ENCODE results near the gene TMC7. TPM values are rescaled to one million over a fixed set of nuclear protein-coding genes. Genes with fewer than 3 reads are reported as not detected.
"Not testable (repeated sequence)": the region's sequence is repeated elsewhere in the genome, so short reads cannot be mapped to it uniquely, and the experiment has no call there.

TMC7 gene
- total RNA-seq, 1 experiment from 2014 or later, result 4.1 TPM

DNA sequence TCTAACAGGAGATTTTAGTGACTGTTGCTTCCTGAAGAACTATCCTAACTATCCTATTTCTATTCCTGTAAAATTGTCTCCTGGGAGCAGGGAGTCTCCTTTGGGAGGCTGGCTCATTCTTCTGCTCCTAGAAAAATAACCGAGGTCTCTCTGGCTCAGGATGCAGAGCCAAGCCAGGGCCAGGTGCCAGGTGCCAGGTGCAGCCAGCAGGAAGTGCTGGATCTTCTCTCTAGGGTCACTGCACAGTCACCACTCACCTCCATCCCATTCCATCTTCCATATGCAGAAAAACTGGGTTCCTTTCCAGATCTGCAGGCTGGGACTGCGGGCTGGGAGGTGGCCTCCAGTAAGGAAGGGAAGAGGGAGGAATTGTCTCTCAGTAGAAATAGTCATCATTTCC, 3.8 kb upstream of the TMC7 start:
- ChIA-PET POLR2A (interaction anchor here (1.0 kb wide), 1 partner anchor 39 kb away, joined by 4 read pairs; no protein-coding TSS in a partner anchor), CTCF (interaction anchor here (1.1 to 7.0 kb wide), 4 partner anchors 18 to 385 kb away, joined by 3 to 202 read pairs (median 3); no protein-coding TSS in a partner anchor)
- no peak for DNase-seq (ENCODE audit: unreplicated experiment)
- Mint-ChIP-seq H3K27me3 (ENCODE audit: insufficient read depth, unreplicated experiment) (no peaks in the 10 kb centered on the region), H3K36me3 (ENCODE audit: insufficient read depth, unreplicated experiment) (no peaks in the 10 kb centered on the region), H3K4me3 (ENCODE audit: unreplicated experiment) (no peak overlapping the region), H3K27ac (ENCODE audit: low read depth, unreplicated experiment) (no peak overlapping the region), H3K9me3 (ENCODE audit: unreplicated experiment) (no peaks in the 10 kb centered on the region), H3K4me1 (ENCODE audit: insufficient read depth, unreplicated experiment) (peaks cover 4% of the 10 kb centered on the region)
- TF ChIP-seq, protein P1, sequence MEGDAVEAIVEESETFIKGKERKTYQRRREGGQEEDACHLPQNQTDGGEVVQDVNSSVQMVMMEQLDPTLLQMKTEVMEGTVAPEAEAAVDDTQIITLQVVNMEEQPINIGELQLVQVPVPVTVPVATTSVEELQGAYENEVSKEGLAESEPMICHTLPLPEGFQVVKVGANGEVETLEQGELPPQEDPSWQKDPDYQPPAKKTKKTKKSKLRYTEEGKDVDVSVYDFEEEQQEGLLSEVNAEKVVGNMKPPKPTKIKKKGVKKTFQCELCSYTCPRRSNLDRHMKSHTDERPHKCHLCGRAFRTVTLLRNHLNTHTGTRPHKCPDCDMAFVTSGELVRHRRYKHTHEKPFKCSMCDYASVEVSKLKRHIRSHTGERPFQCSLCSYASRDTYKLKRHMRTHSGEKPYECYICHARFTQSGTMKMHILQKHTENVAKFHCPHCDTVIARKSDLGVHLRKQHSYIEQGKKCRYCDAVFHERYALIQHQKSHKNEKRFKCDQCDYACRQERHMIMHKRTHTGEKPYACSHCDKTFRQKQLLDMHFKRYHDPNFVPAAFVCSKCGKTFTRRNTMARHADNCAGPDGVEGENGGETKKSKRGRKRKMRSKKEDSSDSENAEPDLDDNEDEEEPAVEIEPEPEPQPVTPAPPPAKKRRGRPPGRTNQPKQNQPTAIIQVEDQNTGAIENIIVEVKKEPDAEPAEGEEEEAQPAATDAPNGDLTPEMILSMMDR (IDR thresholded peaks at IDR 0.05; ENCODE audit: unreplicated experiment), result no peak
- no TSS peak for BruUV-seq (replicated peaks)
- intact Hi-C loops (cut with micrococcal nuclease), result no loop called here

DNA sequence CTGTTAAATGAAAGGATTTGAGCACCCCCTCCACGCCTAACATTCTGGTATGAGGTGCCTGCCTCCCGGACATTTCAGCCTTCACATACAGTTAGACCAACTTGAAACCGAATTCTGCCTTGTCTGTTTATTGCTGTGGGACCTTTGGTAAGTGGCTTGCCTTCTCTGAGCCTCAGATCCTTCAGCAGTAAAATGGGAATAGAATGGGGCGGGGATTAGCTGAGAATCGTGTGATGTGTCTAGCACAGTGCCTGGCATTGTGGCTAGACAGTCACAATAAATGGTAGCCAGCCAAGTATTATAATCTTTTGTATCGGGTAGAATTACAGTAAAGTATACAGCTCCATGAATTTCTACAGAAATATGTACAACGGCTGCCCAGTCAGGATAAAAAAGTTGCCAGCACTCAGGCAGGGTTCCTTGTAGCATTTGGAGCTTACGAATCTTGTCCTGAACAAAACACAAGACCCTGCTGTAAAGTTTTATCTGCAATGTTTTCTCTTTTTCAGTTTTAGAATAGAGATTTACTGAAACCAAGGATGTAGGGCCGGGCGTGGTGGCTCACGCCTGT, 786 bp downstream of the TMC7 start:
- H3K4me1 Mint-ChIP-seq (ENCODE audit: insufficient read depth, unreplicated experiment), result peaks cover 9% of the 10 kb centered on the region

DNA sequence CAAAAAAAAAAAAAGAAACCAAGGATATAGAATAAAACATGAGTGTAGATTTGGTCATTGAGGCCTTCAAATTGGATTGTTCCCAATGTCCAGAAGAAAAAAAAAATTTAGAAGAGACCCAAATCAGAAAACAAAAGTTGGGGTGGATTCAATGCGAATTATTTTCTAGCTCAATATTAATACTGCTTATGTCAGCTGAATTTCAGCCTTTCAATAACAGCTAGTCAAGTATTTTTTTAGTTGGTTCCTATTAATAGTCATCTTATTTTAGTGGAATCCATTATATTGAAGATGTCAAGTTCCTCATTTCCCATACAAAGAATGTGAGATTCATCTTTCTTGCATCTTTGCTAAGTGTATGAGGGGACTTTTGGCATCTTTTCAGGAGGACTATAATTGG, 1.5 kb downstream of the TMC7 start:
- intact Hi-C loops (cut with micrococcal nuclease); BruUV-seq (replicated peaks): not testable (repeated sequence)

More for the DNA sequence above, 786 bp downstream of the TMC7 start:
- Mint-ChIP-seq H3K27me3 (ENCODE audit: insufficient read depth, unreplicated experiment) (no peaks in the 10 kb centered on the region), H3K4me3 (ENCODE audit: unreplicated experiment) (peak overlapping the region; percentile 72), H3K36me3 (ENCODE audit: insufficient read depth, unreplicated experiment) (no peaks in the 10 kb centered on the region), H3K27ac (ENCODE audit: low read depth, unreplicated experiment) (peak overlapping the region; percentile 49), H3K9me3 (ENCODE audit: unreplicated experiment) (no peaks in the 10 kb centered on the region)
- TF ChIP-seq, protein P1 (IDR thresholded peaks at IDR 0.05; ENCODE audit: unreplicated experiment), result no peak
- TSS peak; percentile 48 for BruUV-seq (replicated peaks)
- ChIA-PET CTCF (interaction anchor here (0.6 to 7.0 kb wide), 23 partner anchors 11 to 310 kb away, joined by 3 to 202 read pairs (median 4); no protein-coding TSS in a partner anchor), POLR2A (interaction anchor here (0.7 to 2.8 kb wide), 10 partner anchors 10 to 154 kb away, joined by 3 to 13 read pairs (median 5); partner anchors contain the start of gene COQ7)
- no peak for DNase-seq (ENCODE audit: unreplicated experiment)
- intact Hi-C loops (cut with micrococcal nuclease), result no loop called here

DNA sequence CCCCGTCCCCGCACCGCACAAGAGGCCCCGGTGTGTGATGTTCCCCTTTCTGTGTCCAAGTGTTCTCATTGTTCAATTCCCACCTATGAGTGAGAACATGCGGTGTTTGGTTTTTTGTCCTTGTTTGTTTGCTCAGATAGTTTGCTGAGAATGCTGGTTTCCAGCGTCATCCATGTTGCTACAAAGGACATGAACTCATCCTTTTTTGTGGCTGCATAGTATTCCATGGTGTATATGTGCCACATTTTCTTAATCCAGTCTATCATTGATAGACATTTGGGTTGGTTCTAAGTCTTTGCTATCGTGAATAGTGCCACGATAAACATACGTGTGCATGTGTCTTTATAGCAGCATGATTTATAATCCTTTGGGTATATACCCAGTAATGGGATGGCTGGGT, 8.0 kb downstream of the TMC7 start:
- H3K9me3 Mint-ChIP-seq (ENCODE audit: unreplicated experiment); CTCF ChIA-PET; H3K4me3 Mint-ChIP-seq (ENCODE audit: unreplicated experiment); intact Hi-C loops (cut with micrococcal nuclease); BruUV-seq (replicated peaks); DNase-seq (ENCODE audit: unreplicated experiment); H3K36me3 Mint-ChIP-seq (ENCODE audit: insufficient read depth, unreplicated experiment); POLR2A ChIA-PET; H3K4me1 Mint-ChIP-seq (ENCODE audit: insufficient read depth, unreplicated experiment); H3K27me3 Mint-ChIP-seq (ENCODE audit: insufficient read depth, unreplicated experiment); H3K27ac Mint-ChIP-seq (ENCODE audit: low read depth, unreplicated experiment): not testable (repeated sequence)

More for the DNA sequence above, 1.5 kb downstream of the TMC7 start:
- ChIA-PET POLR2A (interaction anchor here (0.9 to 2.8 kb wide), 6 partner anchors 21 to 153 kb away, joined by 3 to 13 read pairs (median 6); partner anchors contain the start of gene COQ7), CTCF (interaction anchor here (0.6 to 7.0 kb wide), 15 partner anchors 12 to 615 kb away, joined by 3 to 202 read pairs (median 3); no protein-coding TSS in a partner anchor)
- not testable (repeated sequence) for H3K27ac Mint-ChIP-seq (ENCODE audit: low read depth, unreplicated experiment); H3K9me3 Mint-ChIP-seq (ENCODE audit: unreplicated experiment); H3K4me3 Mint-ChIP-seq (ENCODE audit: unreplicated experiment); DNase-seq (ENCODE audit: unreplicated experiment); H3K27me3 Mint-ChIP-seq (ENCODE audit: insufficient read depth, unreplicated experiment); H3K36me3 Mint-ChIP-seq (ENCODE audit: insufficient read depth, unreplicated experiment); H3K4me1 Mint-ChIP-seq (ENCODE audit: insufficient read depth, unreplicated experiment)

DNA sequence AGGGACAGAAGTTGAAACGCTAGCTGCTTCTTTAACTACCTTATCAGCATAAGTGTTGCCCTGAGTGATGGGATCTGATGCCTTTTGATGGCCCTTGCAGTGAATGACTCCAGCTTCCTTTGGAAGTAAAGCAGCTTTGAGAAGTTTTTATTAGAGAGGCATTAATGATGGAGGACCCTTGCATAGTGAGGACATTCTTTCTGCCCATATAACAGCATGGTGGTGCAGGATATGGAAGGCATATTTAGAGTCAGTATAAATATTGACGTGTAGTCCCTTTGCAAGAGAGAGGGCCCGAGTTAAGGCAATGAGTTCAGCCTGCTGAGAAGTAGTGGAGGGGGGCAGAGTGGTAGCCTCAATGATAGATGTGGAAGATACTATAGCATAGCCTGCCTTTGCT, 9.8 kb downstream of the TMC7 start:
- BruUV-seq (replicated peaks); DNase-seq (ENCODE audit: unreplicated experiment); intact Hi-C loops (cut with micrococcal nuclease); POLR2A ChIA-PET; H3K9me3 Mint-ChIP-seq (ENCODE audit: unreplicated experiment); H3K27ac Mint-ChIP-seq (ENCODE audit: low read depth, unreplicated experiment); H3K4me3 Mint-ChIP-seq (ENCODE audit: unreplicated experiment); H3K36me3 Mint-ChIP-seq (ENCODE audit: insufficient read depth, unreplicated experiment); H3K27me3 Mint-ChIP-seq (ENCODE audit: insufficient read depth, unreplicated experiment); H3K4me1 Mint-ChIP-seq (ENCODE audit: insufficient read depth, unreplicated experiment): not testable (repeated sequence)
- CTCF ChIA-PET, result interaction anchor here (0.6 to 1.4 kb wide), 3 partner anchors 10 to 79 kb away, joined by 3 to 6 read pairs (median 5); partner anchors contain the start of gene TMC7

DNA sequence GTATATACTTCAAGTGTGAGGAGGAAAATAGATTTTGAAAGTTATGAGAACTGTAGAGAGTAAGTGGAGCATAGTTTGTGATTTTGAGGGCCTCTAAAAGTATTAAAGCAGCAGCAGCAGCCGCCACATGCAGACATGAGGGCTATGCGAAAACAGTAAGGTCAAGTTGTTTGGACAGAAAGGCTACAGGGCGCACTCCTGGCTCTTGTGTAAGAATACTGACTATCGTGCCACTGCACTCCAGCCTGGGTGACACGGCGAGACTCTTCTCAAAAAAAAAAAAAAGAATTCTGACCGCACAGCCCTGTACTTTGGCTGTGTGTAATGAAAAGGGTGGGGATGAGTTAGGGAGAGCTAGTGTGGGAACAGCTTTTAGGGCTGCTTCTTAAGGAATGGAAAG, 10.4 kb downstream of the TMC7 start:
- DNase-seq (ENCODE audit: unreplicated experiment); BruUV-seq (replicated peaks); H3K27me3 Mint-ChIP-seq (ENCODE audit: insufficient read depth, unreplicated experiment); H3K36me3 Mint-ChIP-seq (ENCODE audit: insufficient read depth, unreplicated experiment); H3K9me3 Mint-ChIP-seq (ENCODE audit: unreplicated experiment); H3K27ac Mint-ChIP-seq (ENCODE audit: low read depth, unreplicated experiment); intact Hi-C loops (cut with micrococcal nuclease); H3K4me3 Mint-ChIP-seq (ENCODE audit: unreplicated experiment): not testable (repeated sequence)
- CTCF ChIA-PET, result interaction anchor here (0.6 kb wide), 2 partner anchors 10 to 127 kb away, joined by 3 read pairs; partner anchors contain the start of gene TMC7
- H3K4me1 Mint-ChIP-seq (ENCODE audit: insufficient read depth, unreplicated experiment), result peaks cover 10% of the 10 kb centered on the region
- POLR2A ChIA-PET, result interaction anchor here (1.0 kb wide), 1 partner anchor 10 kb away, joined by 3 read pairs; no protein-coding TSS in a partner anchor

DNA sequence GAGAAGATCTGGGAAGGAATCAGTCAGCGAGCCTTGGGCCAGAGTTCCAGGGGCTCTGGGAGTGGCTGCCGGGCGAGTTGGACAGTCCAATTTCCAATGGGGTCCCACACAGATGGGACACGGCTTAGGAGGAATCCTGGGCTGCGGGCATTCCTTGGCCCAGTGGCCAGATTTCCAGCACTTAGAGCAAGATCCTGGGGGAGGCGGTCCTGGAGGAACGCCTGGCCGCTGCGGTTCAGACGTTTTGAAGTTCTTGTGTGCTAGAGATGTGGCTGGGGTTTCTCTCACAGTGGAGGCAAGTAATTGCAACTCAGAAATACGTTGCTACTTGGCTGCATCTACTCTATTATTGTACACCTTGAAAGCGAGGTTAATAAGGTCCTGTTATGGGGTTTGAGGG, 11.7 kb downstream of the TMC7 start:
- POLR2A ChIA-PET, result interaction anchor here (0.8 to 1.3 kb wide), 3 partner anchors 11 to 72 kb away, joined by 3 to 4 read pairs (median 4); partner anchors contain the start of gene COQ7
- CTCF ChIA-PET, result interaction anchor here (1.2 kb wide), 1 partner anchor 12 kb away, joined by 5 read pairs; the partner anchor contains the start of gene TMC7
- peaks cover 15% of the 10 kb centered on the region for H3K4me1 Mint-ChIP-seq (ENCODE audit: insufficient read depth, unreplicated experiment)
- H3K36me3 Mint-ChIP-seq (ENCODE audit: insufficient read depth, unreplicated experiment), result peaks cover 13% of the 10 kb centered on the region
- BruUV-seq (replicated peaks); intact Hi-C loops (cut with micrococcal nuclease); DNase-seq (ENCODE audit: unreplicated experiment); H3K9me3 Mint-ChIP-seq (ENCODE audit: unreplicated experiment); H3K27ac Mint-ChIP-seq (ENCODE audit: low read depth, unreplicated experiment); H3K4me3 Mint-ChIP-seq (ENCODE audit: unreplicated experiment); H3K27me3 Mint-ChIP-seq (ENCODE audit: insufficient read depth, unreplicated experiment): not testable (repeated sequence)
